Endothelial cell of umbilical vein (primary cell): ENCODE data around the gene ATP6V1G3. TPM values are rescaled to one million over a fixed set of nuclear protein-coding genes. Genes with fewer than 3 reads are reported as not detected.

Source experiments
- BruUV-seq: library from RNA; stranded (reverse); fragments of 400-500 nt; replicated peaks from 2 replicates; lab custom pipeline; 2021; lab: Mats Ljungman, UMichigan
- CTCF ChIA-PET: fragments of 300-600, 350-600 bp; sonication (Branson Sonifier 250); formaldehyde crosslinking; loops from one replicate; lab custom pipeline; 2021; ENCODE audit warnings: antibody characterized with exemption, inconsistent platforms; lab: Charles Lee
- POLR2A ChIA-PET: fragments of 300-600, 350-600 bp; sonication (Branson Sonifier 250); formaldehyde crosslinking; loops from one replicate; lab custom pipeline; 2021; ENCODE audit warnings: antibody characterized with exemption, inconsistent platforms; lab: Charles Lee
- DNase-seq: peaks from one replicate; pipeline ENCODE4 v3.0.0-alpha.2; 2011; ENCODE audit warnings: low read depth, low spot score
- FAIRE-seq: peaks from 2 replicates; lab custom pipeline; 2011; peaks lifted over from hg19 to GRCh38; lab: Jason Lieb, UNC
- H2AFZ ChIP-seq: 2 replicates; pipeline ENCODE4 v1.6.0; 2012; ENCODE audit warnings: low read depth, low read length, control low read depth, inconsistent platforms
- H3K27ac ChIP-seq: 2 replicates; pipeline ENCODE4 v1.5.1; 2011; ENCODE audit warnings: low read depth, mild to moderate bottlenecking, control low read depth, low read length, moderate library complexity; ENCODE audit not compliant: insufficient read depth
- H3K27me3 ChIP-seq, 2 experiments: 2 replicates each; pipeline versions ENCODE4 v1.6.0 to v1.6.1; 2011; ENCODE audit warnings: low read length in 2 of 2, mixed read lengths in 1 of 2; ENCODE audit not compliant: control insufficient read depth in 2 of 2, insufficient read depth in 2 of 2
- H3K36me3 ChIP-seq, 2 experiments: 2 replicates in 1 of 2; 3 replicates in 1 of 2; pipeline ENCODE4 v1.5.1; 2011; ENCODE audit warnings: low read length in 2 of 2, mild to moderate bottlenecking in 1 of 2, moderate library complexity in 1 of 2; ENCODE audit not compliant: control insufficient read depth in 2 of 2, insufficient read depth in 2 of 2; ENCODE audit errors: extremely low read depth in 1 of 2
- H3K4me1 ChIP-seq: 3 replicates; pipeline ENCODE4 v1.5.1; 2011; ENCODE audit warnings: mild to moderate bottlenecking, low read length; ENCODE audit not compliant: control insufficient read depth, insufficient read depth; ENCODE audit errors: extremely low read depth
- H3K4me2 ChIP-seq: 2 replicates; pipeline ENCODE4 v1.6.1; 2011; ENCODE audit warnings: low read length, control low read depth, mixed read lengths; ENCODE audit not compliant: insufficient read depth
- H3K4me3 ChIP-seq, 3 experiments: fragments of 200-600 bp in 1 of 3; sonication (generic), shearing (Covaris generic) in 1 of 3; replicated peaks in 1 of 3; 2 replicates each; pipeline ENCODE4 v1.5.1; 2011 to 2016; ENCODE audit warnings: control low read depth in 3 of 3, low read length in 3 of 3, mild to moderate bottlenecking in 2 of 3, inconsistent platforms in 1 of 3, low read depth in 1 of 3, moderate library complexity in 1 of 3; ENCODE audit not compliant: insufficient read depth in 1 of 3
- H3K79me2 ChIP-seq: 2 replicates; pipeline ENCODE4 v1.6.0; 2012; ENCODE audit warnings: low read length, inconsistent platforms; ENCODE audit not compliant: control insufficient read depth, insufficient read depth
- H3K9ac ChIP-seq: replicated peaks from 2 replicates; pipeline ENCODE3; 2011; ENCODE audit warnings: low read length, control low read depth; ENCODE audit not compliant: insufficient read depth; ENCODE audit errors: extremely low read depth
- H3K9me1 ChIP-seq: replicated peaks from 3 replicates; pipeline ENCODE4 v1.6.0; 2011; ENCODE audit warnings: mild to moderate bottlenecking, low read length; ENCODE audit not compliant: control insufficient read depth, insufficient read depth; ENCODE audit errors: extremely low read depth
- H3K9me3 ChIP-seq: replicated peaks from 2 replicates; pipeline ENCODE4 v1.5.1; 2012; ENCODE audit warnings: low read length, inconsistent platforms; ENCODE audit not compliant: control insufficient read depth, insufficient read depth
- H4K20me1 ChIP-seq: replicated peaks from 2 replicates; pipeline ENCODE3; 2011; ENCODE audit warnings: mild to moderate bottlenecking, low read length; ENCODE audit not compliant: control insufficient read depth, insufficient read depth; ENCODE audit errors: extremely low read depth
- EZH2 ChIP-seq: IDR thresholded peaks from 2 replicates; pipeline ENCODE4 v1.6.1; 2012; ENCODE audit warnings: borderline replicate concordance, low read depth, mild to moderate bottlenecking, moderate library complexity, low read length, inconsistent platforms; ENCODE audit not compliant: severe bottlenecking
- FOS ChIP-seq: IDR thresholded peaks from 2 replicates; pipeline ENCODE4 v1.6.1; 2011; ENCODE audit warnings: mild to moderate bottlenecking, low read length, moderate library complexity, borderline replicate concordance; ENCODE audit not compliant: insufficient read depth
- GATA2 ChIP-seq: IDR thresholded peaks from 2 replicates; pipeline ENCODE4 v1.7.0; 2011; ENCODE audit warnings: low read depth, mild to moderate bottlenecking, moderate library complexity, mixed read lengths, low read length; ENCODE audit not compliant: insufficient read length, insufficient read depth
- MYC ChIP-seq: IDR thresholded peaks from one replicate; pipeline ENCODE4 v1.6.1; 2011; ENCODE audit warnings: mild to moderate bottlenecking, low read depth, low read length
- dilution Hi-C: fragments of 300-500 bp; cut with MboI; formaldehyde crosslinking; loops from one replicate; pipeline ENCODE4 v1.15.0; 2019; ENCODE audit warnings: low sequenced_read_pairs; ENCODE audit not compliant: extremely low pct_ligation_motif_present
- intact Hi-C: fragments of 100-400 bp; cut with micrococcal nuclease; formaldehyde crosslinking; loops from one replicate; pipeline ENCODE4 v1.10.0; 2022
- polyA plus RNA-seq, 4 experiments: library from polyadenylated mRNA; depleted of rRNA in 3 of 4; stranded (reverse) in 3 of 4; unstranded in 1 of 4; fragments of >200 nt; gene quantifications; 2 replicates each; pipeline versions ENCODE4 v1.2.1 to v1.2.3, GENCODE V29; 2011 to 2012; ENCODE audit warnings: missing spikeins in 1 of 4
- total RNA-seq: library from RNA; stranded (reverse); gene quantifications from 2 replicates; pipeline ENCODE4 v1.2.3, GENCODE V29; 2021
- TF ChIP-seq, protein P1 (sequence below), 2 donors: IDR thresholded peaks; 1 replicate in 1 of 2; 2 replicates in 1 of 2; pipeline ENCODE4 v1.5.1; 2011; ENCODE audit warnings: low read length in 2 of 2, mild to moderate bottlenecking in 2 of 2, moderate library complexity in 2 of 2, control low read depth in 1 of 2, inconsistent platforms in 1 of 2, low read depth in 1 of 2; ENCODE audit not compliant: insufficient read depth in 1 of 2; ENCODE audit errors: extremely low read depth in 1 of 2

Gene ATP6V1G3
- total and polyA plus RNA-seq, 2 donors (not counting 3 experiments of a cell fraction or from before 2014, with no cell fraction given): not detected

DNA sequence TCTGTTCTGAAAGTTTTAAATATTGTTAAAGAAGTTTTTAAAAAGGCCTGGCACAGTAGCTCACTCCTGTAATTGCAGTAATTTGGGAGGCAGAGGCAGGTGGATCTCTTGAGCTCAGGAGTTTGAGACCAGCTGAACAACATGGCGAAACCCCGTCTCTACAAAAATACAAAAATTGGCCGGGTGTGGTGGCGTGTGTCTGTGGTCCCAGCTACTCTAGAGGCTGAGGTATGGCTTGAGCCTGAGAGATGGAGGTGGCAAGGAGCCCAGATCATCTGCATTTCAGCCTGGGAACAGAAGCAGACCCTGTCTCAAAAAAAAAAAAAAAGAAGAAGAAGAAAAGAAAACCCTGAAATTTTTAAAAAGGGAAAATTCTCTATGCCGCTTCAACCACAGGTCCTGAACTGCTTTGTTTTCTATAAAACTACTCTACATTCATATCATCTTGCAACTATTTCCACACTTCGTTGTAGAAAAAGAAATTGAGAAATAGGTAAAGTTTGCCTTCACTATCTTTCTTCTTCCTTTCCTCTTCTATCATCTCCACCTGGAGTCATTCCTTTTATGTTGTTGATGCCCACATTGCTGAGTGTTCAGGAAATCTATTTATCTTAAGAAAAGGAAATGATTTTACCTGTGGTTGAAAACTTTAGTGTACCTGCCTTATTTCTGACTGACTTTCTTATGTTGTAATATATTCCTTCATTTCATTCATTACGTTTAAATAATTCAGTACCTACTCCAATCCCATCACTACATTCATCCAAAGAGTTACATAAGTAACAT lies 1.7 kb downstream of the ATP6V1G3 start:
- Histone ChIP-seq H3K27me3 (no peaks in the 10 kb centered on the region), H3K36me3 (no peaks in the 10 kb centered on the region), H3K9ac (no peak overlapping the region), H3K9me3 (no peaks in the 10 kb centered on the region), H3K79me2 (no peaks in the 10 kb centered on the region), H3K27ac (no peak overlapping the region), H3K9me1 (no peaks in the 10 kb centered on the region), H4K20me1 (no peaks in the 10 kb centered on the region), H3K4me2 (no peak overlapping the region), H2AFZ (no peak overlapping the region), H3K4me3 (no peak overlapping the region), H3K4me1 (peaks cover 4% of the 10 kb centered on the region)
- BruUV-seq: no TSS peak
- DNase-seq (no peak), FAIRE-seq (no peak)
- TF ChIP-seq, protein P1, sequence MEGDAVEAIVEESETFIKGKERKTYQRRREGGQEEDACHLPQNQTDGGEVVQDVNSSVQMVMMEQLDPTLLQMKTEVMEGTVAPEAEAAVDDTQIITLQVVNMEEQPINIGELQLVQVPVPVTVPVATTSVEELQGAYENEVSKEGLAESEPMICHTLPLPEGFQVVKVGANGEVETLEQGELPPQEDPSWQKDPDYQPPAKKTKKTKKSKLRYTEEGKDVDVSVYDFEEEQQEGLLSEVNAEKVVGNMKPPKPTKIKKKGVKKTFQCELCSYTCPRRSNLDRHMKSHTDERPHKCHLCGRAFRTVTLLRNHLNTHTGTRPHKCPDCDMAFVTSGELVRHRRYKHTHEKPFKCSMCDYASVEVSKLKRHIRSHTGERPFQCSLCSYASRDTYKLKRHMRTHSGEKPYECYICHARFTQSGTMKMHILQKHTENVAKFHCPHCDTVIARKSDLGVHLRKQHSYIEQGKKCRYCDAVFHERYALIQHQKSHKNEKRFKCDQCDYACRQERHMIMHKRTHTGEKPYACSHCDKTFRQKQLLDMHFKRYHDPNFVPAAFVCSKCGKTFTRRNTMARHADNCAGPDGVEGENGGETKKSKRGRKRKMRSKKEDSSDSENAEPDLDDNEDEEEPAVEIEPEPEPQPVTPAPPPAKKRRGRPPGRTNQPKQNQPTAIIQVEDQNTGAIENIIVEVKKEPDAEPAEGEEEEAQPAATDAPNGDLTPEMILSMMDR (IDR thresholded peaks at IDR 0.05; ENCODE audit: extremely low read depth in 1 of 2, insufficient read depth in 1 of 2, low read depth in 1 of 2, low read length in 2 of 2): no peak
- no peak for TF ChIP-seq GATA2
- no peak for TF ChIP-seq MYC
- no peak for TF ChIP-seq FOS
- TF ChIP-seq EZH2: no peak
- intact Hi-C loops (no loop called here), dilution Hi-C loops (no loop called here)
- ChIA-PET POLR2A (no interaction called here), CTCF (no interaction called here)
